ENCODE results near the gene SLC9C1.

GRCh38 chr3:112132975-112133448, 161.0 kb downstream of the SLC9C1 start, which contains the start of gene GCSAM:
- no peak for TF ChIP-seq USF1 (IDR thresholded peaks at IDR 0.05)
- TF ChIP-seq EP300 (IDR thresholded peaks at IDR 0.05; ENCODE audit: borderline replicate concordance) = no peak
- TF ChIP-seq CREB1 (IDR thresholded peaks at IDR 0.05; ENCODE audit: low read depth) = no peak
- TF ChIP-seq EGR1 (IDR thresholded peaks at IDR 0.05) = no peak
- TF ChIP-seq CEBPB (IDR thresholded peaks at IDR 0.05) = no peak
- TF ChIP-seq RAD21 (IDR thresholded peaks at IDR 0.05; ENCODE audit: low read depth) = no peak
- no peak for TF ChIP-seq TAF1 (IDR thresholded peaks at IDR 0.05; ENCODE audit: low read depth)
- TF ChIP-seq TEAD4 (IDR thresholded peaks at IDR 0.05) = no peak

Measured in Ishikawa (cell line).